Dermis blood vessel endothelial cell (primary cell): ENCODE data around the gene FXYD6. TPM values are rescaled to one million over a fixed set of nuclear protein-coding genes. Genes with fewer than 3 reads are reported as not detected.
"Not testable (repeated sequence)": the region's sequence is repeated elsewhere in the genome, so short reads cannot be mapped to it uniquely, and the experiment has no call there.

Experiments used
- DNase-seq: peaks from one replicate; pipeline ENCODE4 v3.0.0; 2010
- total RNA-seq: library from RNA; depleted of rRNA; stranded (reverse); fragments of >200 nt; gene quantifications from 2 replicates; pipeline ENCODE4 v1.2.3, GENCODE V29; 2014

The FXYD6 gene
- total RNA-seq, 1 donor from 2014 or later = 1.7 TPM

DNA sequence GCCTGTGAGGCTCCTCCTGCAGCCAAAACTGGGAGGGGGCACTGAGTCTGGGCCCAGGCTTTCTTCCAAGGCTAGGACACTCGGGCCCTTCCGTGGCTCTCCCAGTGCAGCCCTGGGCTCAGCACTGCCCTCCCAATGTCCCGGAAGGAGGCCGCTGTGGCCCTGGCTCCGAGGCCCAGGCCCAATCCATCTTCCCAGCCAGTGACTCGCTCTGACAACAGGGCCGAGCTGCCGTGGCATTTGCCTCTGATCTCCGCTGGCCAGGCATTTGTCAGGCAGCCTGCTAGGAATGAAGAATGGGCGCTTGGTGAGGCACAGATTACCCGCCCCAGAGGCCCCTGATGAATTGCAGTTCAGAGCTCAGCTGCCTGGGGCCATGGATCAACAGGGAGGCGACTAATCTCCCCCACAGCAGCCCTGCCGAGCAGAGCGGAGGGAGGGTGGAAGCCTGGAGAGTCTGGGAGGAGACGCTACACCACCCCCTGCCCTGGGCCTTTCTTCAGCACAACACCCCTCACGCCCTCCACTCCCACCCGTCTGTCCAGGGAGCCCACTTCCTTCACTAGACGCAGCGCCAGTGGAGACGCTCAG lies 60.2 kb downstream of the FXYD6 start:
- DNase-seq = no peak

DNA sequence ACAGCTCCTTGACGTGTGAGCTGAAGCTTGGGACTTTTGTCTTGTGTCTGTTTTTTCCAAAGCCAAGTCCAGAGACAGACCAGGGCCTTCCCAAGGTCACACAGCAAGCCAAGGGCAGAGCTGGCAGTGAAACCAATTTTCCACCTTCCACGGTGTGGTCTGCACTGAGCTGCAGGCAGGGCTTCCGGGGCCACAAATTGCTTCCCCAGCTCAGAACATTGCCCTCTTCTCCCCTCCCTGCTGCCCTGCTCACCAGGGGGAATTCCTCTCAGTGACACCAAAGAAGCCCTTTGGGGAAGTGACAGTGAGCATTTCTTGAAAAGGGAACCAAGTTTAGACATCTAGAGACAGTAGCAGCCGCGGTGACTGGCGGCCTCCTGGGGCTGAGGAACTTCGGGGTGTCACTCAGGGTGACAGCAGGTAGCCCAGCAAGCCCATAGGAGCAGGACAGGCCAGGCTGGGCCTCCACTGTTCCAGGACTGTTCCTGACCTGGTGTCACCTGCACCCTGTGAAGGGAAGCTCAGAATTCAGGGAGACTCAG lies 61.1 kb downstream of the FXYD6 start:
- no peak for DNase-seq

- DNase-seq = peak; percentile 23
Measured at GRCh38 chr11:117814766-117815261, 61.6 kb downstream of the FXYD6 start.

DNA sequence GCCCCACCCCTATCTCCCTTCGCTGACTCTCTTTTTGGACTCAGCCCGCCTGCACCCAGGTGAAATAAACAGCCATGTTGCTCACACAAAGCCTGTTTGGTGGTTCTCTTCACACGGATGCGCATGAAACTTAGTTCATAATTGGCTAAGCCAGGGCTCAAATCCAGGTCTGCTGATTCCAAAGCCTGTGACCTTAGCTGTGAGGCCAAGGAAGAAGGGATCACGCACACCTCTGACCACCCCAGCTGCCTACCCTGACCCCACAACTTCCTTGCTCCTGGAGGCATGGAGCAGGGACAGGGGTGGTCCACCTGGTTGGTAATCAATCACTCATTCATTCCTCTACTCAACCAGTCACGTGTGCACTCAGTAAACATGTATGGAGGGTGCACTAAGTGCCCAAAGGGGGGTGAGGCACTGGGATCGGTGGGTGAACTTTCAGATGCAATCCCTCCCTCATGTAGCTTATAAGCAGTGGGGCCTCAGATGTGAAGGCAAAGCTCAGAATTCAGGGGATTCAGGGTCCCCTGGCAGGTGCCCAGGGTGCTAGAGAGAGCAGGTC lies 62.2 kb downstream of the FXYD6 start:
- DNase-seq = no peak

DNA sequence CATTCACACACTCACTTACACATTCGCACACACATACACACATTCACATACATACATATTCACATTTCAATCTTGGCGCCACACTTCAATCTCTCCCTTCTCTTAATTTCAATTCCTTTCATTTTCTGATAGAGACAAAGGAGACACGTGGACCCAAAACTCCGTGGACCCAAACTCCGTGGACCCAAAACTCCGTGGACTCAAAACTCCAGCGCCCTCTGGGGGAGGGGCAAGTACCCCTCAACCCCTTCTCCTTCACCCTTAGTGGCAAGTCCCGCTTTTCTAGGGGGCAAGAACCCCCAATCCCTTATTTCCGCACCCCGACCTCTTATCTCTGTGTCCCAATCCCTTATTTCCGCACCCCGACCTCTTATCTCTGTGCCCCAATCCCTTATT lies 66.4 kb downstream of the FXYD6 start:
- DNase-seq = not testable (repeated sequence)

- peak; percentile 43 for DNase-seq
Measured at GRCh38 chr11:117809236-117810055, 67.0 kb downstream of the FXYD6 start.

GRCh38 chr11:117808784-117809183 lies 67.7 kb downstream of the FXYD6 start:
- DNase-seq = no peak

DNA sequence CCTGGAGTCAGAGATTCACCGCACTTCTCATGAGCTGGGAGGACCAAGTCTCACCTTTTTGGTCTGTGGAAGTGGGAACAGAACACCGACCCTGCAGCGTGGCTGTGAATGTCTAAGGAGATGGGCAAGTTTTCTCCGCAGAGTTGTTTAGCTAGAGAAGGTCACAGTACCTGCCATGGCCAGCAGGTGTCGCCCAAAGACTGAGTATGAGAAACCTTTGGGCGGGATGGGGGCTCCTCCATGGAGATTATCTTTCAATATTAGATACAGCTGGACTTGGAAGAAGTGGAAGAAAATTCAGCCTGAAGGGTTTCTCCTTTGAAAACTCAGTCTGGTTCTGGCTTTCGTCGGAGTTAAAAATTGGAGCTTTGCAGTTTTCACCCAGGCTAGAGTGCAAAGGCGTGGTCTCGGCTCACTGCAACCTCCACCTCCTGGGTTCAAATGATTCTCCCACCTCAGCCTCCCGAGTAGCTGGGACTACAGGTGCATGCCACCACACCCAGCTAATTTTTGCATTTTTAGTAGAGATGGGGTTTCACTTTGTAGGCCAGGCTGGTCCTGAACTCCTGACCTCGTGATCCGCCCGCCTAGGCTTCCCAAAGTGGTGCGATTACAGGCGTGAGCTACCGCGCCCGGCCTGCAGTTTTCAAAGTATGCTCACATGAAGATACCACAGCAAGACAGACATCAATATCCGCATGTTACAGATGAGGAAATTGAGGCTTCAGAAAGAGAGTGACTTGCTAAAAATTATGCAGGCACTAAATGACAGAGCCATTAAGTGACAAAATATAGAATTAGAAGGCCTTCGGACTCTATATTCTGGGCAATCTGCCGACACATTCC lies 68.8 kb downstream of the FXYD6 start:
- peak; percentile 80 for DNase-seq

GRCh38 chr11:117806846-117807245 lies 69.6 kb downstream of the FXYD6 start:
- DNase-seq = no peak

DNA sequence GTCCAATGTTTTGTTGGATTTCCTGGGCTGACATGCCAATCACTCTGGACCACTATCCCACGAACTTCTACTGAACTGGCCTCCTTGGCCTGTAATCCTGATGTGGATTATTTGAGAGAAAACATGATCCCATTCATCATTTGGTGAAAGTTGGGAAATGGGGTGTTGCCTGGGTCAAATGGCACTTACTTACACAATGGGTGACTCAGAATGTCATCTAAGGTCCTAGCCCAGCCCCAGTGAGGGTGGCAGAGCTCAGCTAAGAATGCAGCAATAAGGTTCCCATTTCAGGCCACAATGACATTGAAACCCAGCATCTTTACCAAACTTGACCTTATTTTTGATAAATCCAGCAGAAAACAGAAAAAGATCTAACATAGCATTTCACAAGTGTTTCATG lies 71.4 kb downstream of the FXYD6 start:
- DNase-seq = no peak

DNA sequence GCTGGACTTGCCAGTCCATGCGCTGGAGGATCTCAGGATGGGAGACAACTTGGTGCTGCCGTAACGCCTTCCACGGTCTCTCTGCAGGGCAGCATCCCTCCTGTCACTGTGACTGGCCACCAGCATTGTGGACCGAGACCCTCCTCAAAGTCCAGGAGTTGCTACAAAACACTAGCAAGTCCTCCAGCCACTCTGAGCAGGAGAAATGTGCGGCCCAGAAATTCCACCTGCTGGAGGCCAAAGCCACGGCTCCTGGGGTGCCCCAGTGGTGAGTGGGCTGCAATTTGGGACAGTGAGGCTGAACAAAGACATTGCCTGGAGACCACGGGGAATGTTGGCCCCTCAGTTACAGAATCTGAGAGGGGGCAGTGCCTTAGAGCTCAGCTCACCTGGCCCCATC lies 72.6 kb downstream of the FXYD6 start:
- no peak for DNase-seq

- DNase-seq = no peak
Measured at GRCh38 chr11:117799634-117800033, 76.8 kb downstream of the FXYD6 start.

DNA sequence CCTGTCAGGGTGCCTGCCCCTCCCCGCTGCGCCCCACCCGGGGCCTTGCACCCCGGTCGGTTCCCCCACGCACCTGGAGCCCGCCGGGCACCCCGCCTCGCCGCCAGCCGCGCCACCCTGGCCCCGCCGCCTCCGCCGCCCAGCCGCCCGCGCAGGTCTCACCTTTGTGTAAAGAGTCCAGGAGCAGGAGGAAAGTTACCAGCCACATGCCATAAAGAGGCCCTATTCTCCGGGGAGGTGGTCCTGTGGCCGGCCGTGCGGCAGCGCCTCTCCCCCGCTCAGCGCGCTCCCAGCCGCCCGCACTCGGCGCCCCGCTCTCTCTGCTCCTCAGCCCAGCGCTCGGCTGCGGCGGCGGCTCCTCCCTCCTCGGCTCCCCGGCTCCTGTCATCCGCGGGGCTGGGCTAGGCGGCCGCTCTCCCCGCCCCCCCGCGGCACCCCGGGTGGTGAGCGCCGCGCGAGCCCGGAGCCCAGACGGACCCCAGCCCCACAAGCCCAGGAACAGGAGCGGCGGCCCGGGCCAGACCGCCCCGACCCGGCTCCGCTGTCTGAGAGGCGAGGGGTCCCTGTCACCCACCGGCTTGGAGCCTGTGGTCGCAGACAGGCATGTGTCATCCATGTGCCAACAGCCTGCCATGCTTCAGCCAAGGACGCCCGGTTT lies 79.5 kb downstream of the FXYD6 start, which contains the start of gene DSCAML1:
DSCAML1 (minus strand) TSS at position 345 of the 658 bp plus-strand sequence; CDS start at position 208, 137 bp downstream.
- no peak for DNase-seq

DNA sequence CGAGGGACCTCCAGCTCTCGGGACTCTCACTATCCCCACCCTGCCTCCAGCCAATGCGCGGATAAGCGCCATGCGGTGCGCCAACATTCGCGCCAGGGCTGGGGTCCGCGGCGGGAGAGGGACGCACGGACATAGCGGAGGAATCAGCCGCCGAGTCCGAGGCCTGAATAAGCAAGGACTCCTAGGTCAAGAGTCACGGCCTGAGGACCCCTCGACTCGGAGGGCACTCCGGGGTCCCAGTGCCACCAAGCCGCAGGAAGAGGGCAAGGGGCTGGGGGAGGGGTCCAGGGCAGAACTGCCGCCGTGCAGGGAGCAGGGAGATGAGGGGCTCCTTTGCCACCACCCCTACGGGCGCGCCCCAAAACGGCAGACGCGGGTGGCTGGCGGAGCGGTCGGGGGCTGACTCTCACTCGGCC lies 80.0 kb downstream of the FXYD6 start:
- DNase-seq = no peak

- no peak for DNase-seq
Measured at GRCh38 chr11:117795638-117796455, 80.6 kb downstream of the FXYD6 start.

- DNase-seq = no peak
Measured at GRCh38 chr11:117794772-117795629, 81.5 kb downstream of the FXYD6 start.

DNA sequence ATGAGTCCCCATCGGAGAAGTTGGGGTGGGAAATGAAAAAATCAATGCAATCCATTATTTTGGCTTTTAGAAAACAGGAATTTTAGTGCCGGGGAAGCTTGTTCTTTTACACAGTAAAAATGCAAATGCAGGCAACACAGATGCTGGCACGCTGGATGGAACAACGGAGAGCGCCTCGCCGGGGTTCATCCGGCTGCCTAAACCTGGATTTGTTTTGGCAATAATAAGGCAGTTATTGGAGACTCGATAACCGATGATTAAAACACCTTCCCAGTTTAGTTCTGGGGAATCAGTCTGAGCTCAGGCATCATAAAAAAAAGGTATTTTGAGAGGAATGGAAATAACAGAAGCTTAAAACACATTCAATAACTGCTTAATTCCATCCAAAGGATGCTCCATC lies 82.3 kb downstream of the FXYD6 start:
- DNase-seq = no peak

GRCh38 chr11:117793583-117793982 lies 82.9 kb downstream of the FXYD6 start:
- DNase-seq = no peak

- DNase-seq = no peak
Measured at GRCh38 chr11:117792992-117793391, 83.5 kb downstream of the FXYD6 start.

- no peak for DNase-seq
Measured at GRCh38 chr11:117792241-117792640, 84.2 kb downstream of the FXYD6 start.
